GM12874 (cell line): ENCODE data around the gene EXOC4.

Source experiments
- CTCF ChIP-seq: IDR thresholded peaks from 2 replicates; pipeline ENCODE4 v1.5.1; 2011; ENCODE audit warnings: low read depth, mild to moderate bottlenecking, control low read depth, low read length, moderate library complexity; ENCODE audit not compliant: insufficient read depth

EXOC4 gene

GRCh38 chr7:133295484-133295883 is 42.6 kb downstream of the EXOC4 start:
- no peak for TF ChIP-seq CTCF

- no peak for TF ChIP-seq CTCF
These were observed 44.2 kb downstream of the EXOC4 start for GRCh38 chr7:133297093-133297492.

- TF ChIP-seq CTCF: no peak
These were observed 45.2 kb downstream of the EXOC4 start for GRCh38 chr7:133298080-133298479.

- TF ChIP-seq CTCF: no peak
These were observed 46.8 kb downstream of the EXOC4 start for GRCh38 chr7:133299676-133300075.

- no peak for TF ChIP-seq CTCF
These were observed 47.2 kb downstream of the EXOC4 start for GRCh38 chr7:133300088-133300487.

- no peak for TF ChIP-seq CTCF
These were observed 47.9 kb downstream of the EXOC4 start for GRCh38 chr7:133300811-133301210.

GRCh38 chr7:133301444-133301843 is 48.6 kb downstream of the EXOC4 start:
- TF ChIP-seq CTCF: no peak

- no peak for TF ChIP-seq CTCF
These were observed 50.5 kb downstream of the EXOC4 start for GRCh38 chr7:133303372-133303771.
